ENCODE results near the gene SLC9A3.
"Not testable (repeated sequence)": the region's sequence is repeated elsewhere in the genome, so short reads cannot be mapped to it uniquely, and the experiment has no call there.

The SLC9A3 gene

DNA sequence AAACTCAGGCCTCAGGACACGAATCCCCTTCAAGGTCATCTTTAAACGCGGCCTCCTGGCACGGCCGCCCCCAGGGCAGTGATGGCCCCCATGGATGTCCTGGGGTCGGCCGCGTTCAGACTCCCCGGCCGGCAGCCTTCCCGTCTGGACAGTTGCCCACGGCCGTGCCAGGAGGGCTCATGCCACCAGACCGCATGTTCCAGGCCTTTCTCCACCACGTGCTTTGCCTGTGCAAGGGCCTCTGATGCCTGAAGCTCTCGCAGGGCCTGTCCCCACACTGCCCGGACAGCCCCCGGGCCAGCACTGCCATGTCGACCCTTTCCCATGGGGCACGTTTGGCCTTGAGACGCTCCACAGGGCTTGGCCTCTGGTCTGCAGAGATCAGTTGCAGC is 34.6 kb downstream of the SLC9A3 start:
- TF ChIP-seq, protein P1, sequence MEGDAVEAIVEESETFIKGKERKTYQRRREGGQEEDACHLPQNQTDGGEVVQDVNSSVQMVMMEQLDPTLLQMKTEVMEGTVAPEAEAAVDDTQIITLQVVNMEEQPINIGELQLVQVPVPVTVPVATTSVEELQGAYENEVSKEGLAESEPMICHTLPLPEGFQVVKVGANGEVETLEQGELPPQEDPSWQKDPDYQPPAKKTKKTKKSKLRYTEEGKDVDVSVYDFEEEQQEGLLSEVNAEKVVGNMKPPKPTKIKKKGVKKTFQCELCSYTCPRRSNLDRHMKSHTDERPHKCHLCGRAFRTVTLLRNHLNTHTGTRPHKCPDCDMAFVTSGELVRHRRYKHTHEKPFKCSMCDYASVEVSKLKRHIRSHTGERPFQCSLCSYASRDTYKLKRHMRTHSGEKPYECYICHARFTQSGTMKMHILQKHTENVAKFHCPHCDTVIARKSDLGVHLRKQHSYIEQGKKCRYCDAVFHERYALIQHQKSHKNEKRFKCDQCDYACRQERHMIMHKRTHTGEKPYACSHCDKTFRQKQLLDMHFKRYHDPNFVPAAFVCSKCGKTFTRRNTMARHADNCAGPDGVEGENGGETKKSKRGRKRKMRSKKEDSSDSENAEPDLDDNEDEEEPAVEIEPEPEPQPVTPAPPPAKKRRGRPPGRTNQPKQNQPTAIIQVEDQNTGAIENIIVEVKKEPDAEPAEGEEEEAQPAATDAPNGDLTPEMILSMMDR (IDR thresholded peaks at IDR 0.05), result no peak
- TF ChIP-seq ZFX (IDR thresholded peaks at IDR 0.05; ENCODE audit: borderline replicate concordance), result no peak
- no peak overlapping the region for H3K27ac ChIP-seq

DNA sequence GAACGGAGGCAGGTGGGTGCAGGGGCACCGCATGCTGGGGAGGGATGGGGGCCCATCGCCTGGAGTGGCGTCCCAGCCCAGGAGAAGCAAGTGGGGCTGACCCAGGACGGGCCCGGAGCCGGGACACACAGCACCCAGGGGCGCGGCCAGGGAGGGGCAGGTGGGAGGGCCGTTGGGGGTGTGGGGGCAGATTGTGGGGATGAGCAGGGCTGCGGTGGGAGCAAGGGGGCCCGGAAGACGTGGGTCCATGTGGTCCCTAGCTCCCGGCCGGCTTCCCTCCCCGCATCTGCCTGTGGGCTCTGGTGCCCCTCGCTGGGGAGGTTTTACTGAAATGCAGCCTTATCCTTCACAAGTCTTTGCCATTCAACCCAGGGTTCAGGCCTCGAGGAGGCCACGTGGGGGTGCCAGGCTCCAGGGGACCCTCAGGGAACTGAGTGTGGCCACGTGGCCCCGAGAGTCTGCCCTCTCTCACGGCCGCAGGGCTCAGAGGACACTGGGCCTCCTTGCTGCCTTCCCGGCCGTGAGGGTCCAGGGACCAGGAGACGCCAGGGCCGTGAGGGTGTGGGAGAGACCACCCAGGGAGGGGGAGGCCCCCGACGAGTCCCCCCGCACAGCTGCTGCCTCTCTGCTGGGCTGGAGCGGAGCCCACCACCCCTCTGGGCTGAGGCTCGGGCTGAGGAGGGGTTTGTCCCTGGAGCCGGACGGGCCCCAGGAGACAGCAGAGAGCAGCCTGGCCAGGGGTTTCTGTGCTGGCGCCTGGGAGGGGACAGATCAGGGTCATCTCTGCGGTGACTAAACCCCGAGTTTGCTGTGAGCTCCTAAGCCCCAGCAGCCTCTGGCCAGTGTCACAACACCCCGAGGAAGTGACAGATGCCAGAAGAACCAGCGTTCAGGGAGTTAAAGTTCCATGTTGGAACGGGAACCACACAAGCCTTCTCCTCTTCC is 35.2 kb downstream of the SLC9A3 start:
- no peak overlapping the region for H3K27ac ChIP-seq

DNA sequence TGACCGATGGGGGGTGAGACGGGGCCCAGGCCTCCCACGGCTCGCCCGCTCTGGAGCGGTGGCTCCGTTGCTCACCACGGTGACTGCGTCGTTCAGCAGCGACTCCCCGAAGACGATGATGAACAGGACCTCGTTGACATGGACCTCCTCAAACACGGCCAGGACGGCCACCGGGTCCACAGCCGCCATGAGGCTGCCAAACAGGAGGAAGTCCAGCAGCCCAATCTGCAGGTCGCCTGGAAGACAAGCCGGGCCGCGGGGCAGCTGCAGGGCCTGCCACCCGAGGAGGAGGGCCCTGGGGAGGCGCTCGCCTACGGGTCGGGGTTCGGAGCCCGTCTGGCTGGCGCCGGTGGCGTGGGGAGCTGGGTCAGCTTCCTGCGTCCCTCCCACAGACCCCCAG is 36.0 kb downstream of the SLC9A3 start:
- no peak overlapping the region for H3K27ac ChIP-seq
- no peak for TF ChIP-seq ZFX (IDR thresholded peaks at IDR 0.05; ENCODE audit: borderline replicate concordance)
- TF ChIP-seq, protein P1 (IDR thresholded peaks at IDR 0.05), result no peak

More for the DNA sequence above, 35.2 kb downstream of the SLC9A3 start:
- no peak for TF ChIP-seq ZFX (IDR thresholded peaks at IDR 0.05; ENCODE audit: borderline replicate concordance)
- TF ChIP-seq, protein P1 (IDR thresholded peaks at IDR 0.05), result no peak

DNA sequence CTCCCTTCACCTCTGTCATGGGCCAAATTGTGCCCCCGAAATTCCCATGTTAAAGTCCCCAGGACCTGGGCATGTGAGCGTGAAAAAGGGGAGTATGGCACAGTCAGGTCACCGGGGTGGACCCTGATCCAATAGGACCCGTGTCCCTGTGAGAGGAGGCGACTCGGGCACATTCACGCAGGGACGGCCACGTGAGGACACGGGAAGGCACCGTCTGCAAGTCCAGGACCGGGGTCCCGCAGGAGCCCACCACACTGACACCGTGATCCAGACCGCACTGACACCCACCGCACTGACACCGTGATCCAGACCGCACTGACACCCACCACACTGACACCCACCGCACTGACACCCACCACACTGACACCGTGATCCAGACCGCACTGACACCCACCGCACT is 37.7 kb downstream of the SLC9A3 start:
- not testable (repeated sequence) for H3K27ac ChIP-seq

DNA sequence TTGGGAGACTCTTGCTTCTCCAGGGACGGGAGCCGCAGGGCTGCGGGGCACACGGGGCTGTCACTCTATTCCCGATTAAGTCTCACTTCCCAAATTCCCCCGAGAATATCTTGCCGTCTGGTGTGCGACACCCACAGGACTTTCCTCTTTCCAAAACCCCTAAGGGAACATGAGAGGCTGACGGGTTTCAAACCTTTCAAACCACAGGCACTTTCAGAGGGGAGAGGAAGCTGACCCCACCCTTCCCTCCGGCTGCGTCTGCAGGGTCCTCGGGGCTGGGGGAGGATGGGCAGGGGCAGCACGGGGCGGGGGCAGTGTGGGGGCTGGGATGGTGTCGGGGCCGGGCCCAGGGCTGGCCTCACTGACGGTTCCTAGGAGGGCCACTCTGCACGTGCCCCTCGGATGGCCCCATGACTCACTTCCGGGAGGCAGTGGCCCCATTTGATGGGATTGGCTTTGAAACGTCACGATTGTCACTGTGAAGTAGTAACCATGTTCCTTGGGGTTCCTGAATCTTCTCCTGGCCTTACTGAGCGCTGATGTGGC is 38.2 kb downstream of the SLC9A3 start:
- no peak overlapping the region for H3K27ac ChIP-seq
- TF ChIP-seq, protein P1 (IDR thresholded peaks at IDR 0.05), result no peak
- no peak for TF ChIP-seq ZFX (IDR thresholded peaks at IDR 0.05; ENCODE audit: borderline replicate concordance)

DNA sequence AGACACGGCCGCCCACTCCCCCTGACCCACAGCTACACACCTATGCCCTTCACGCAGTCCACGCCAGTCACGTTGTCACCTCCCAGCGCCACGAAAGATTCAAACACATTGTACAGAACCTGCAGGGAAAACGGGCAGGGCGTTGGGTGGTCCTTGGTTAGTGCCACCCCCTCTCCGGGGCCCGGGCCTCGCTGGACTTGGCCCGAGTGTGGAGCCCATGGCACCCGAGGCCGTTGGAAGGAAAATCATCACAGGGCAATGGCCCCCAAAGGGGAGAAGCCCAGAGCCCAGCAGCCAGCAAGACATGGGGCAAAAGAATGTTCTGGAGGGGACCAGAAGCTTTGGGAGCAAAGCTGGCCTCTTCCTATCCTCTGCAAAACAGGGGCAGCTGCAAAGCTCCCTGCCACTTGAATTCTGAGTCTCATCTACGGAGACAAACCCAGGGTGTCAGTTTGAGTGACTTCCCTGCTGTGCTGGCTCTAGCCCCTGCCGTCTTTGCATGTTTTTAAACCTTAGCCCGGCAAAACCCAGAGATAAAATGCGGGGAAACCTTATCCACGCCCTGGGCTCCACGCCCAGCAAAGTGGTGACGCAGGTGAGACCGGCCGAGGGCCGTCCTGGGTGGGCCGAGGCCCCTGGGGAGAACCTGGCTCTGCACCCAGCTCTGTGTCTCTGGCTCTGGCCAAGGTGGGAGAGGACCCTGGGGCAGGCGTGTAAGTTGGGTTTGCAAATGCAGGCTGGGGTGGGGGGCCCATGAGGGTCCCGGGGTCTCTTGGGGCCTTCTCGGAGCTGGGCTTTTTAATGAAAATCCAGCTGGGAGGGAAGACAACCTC is 38.9 kb downstream of the SLC9A3 start:
- no peak overlapping the region for H3K27ac ChIP-seq
- no peak for TF ChIP-seq ZFX (IDR thresholded peaks at IDR 0.05; ENCODE audit: borderline replicate concordance)
- TF ChIP-seq, protein P1 (IDR thresholded peaks at IDR 0.05), result no peak

DNA sequence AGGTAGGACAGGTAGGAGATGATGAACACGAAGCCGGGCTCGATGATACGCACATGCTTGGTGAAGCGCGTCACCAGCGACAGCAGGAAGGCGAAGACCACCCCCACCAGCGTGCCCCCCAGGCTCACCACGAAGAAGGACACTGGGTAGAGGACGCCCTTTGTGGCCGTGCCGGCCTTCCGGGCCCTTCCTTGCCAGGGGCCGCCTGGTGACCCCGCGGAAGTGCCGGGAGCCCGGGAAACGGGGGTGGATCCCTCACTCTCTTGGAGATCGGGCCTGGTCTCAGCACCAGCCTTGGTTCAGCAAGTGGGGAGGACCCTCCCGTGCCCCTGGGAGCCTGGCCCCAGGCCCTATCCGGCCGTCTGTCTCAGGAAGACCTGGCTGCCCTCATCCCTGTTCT is 39.7 kb downstream of the SLC9A3 start:
- no peak overlapping the region for H3K27ac ChIP-seq
- TF ChIP-seq ZFX (IDR thresholded peaks at IDR 0.05; ENCODE audit: borderline replicate concordance), result no peak
- TF ChIP-seq, protein P1 (IDR thresholded peaks at IDR 0.05), result no peak

All from 22Rv1 (cell line).